ENCODE measurements around the gene RAB5B. TPM values are rescaled to one million over a fixed set of nuclear protein-coding genes. Genes with fewer than 3 reads are reported as not detected.
A peak's percentile ranks its signal among the peaks of the same experiment; 100 is the strongest.

Gene RAB5B
- total RNA-seq, 1 donor = 111 TPM

GRCh38 chr12:56004211-56004610 is 30.3 kb downstream of the RAB5B start:
- no peak for TF ChIP-seq CTCF (IDR thresholded peaks at IDR 0.05; ENCODE audit: insufficient read depth, low read depth, low read length)
- no peak for DNase-seq (ENCODE audit: low read depth)
- no peak overlapping the region for H3K4me3 ChIP-seq (ENCODE audit: low read depth, low read length)

GRCh38 chr12:56007564-56008559 is 34.0 kb downstream of the RAB5B start:
- peak; percentile 16 for DNase-seq (ENCODE audit: low read depth)
- TF ChIP-seq CTCF (IDR thresholded peaks at IDR 0.05; ENCODE audit: insufficient read depth, low read depth, low read length) = no peak
- peak overlapping the region; percentile 72 for H3K4me3 ChIP-seq (ENCODE audit: low read depth, low read length)

GRCh38 chr12:56010111-56010570 is 36.3 kb downstream of the RAB5B start:
- TF ChIP-seq CTCF (IDR thresholded peaks at IDR 0.05; ENCODE audit: insufficient read depth, low read depth, low read length) = no peak
- peak; percentile 25 for DNase-seq (ENCODE audit: low read depth)
- H3K4me3 ChIP-seq (ENCODE audit: low read depth, low read length) = no peak overlapping the region

GRCh38 chr12:56011509-56012090 is 37.7 kb downstream of the RAB5B start:
- no peak overlapping the region for H3K4me3 ChIP-seq (ENCODE audit: low read depth, low read length)
- TF ChIP-seq CTCF (IDR thresholded peaks at IDR 0.05; ENCODE audit: insufficient read depth, low read depth, low read length) = no peak
- DNase-seq (ENCODE audit: low read depth) = no peak

GRCh38 chr12:56013482-56013881 is 39.6 kb downstream of the RAB5B start:
- TF ChIP-seq CTCF (IDR thresholded peaks at IDR 0.05; ENCODE audit: insufficient read depth, low read depth, low read length) = no peak
- DNase-seq (ENCODE audit: low read depth) = no peak
- no peak overlapping the region for H3K4me3 ChIP-seq (ENCODE audit: low read depth, low read length)

- no peak overlapping the region for H3K4me3 ChIP-seq (ENCODE audit: low read depth, low read length)
- DNase-seq (ENCODE audit: low read depth) = no peak
- no peak for TF ChIP-seq CTCF (IDR thresholded peaks at IDR 0.05; ENCODE audit: insufficient read depth, low read depth, low read length)
Measured at GRCh38 chr12:56014205-56014604, 40.3 kb downstream of the RAB5B start.

Data from fibroblast of villous mesenchyme (primary cell).